T47D (cell line): Measurements from ENCODE around the gene AUTS2.

Experiments
- DNase-seq, 2 experiments: peaks; one replicate each; pipeline versions ENCODE4 v3.0.0 to v3.0.0-alpha.2; 2011 to 2012; ENCODE audit warnings: low read depth in 1 of 2, low spot score in 1 of 2
- JUND ChIP-seq: IDR thresholded peaks from 2 replicates; pipeline ENCODE4 v1.6.1; 2012; ENCODE audit warnings: low read depth
- in situ Hi-C: cut with HindIII; loops from 2 replicates; pipeline ENCODE4 v1.10.0; 2016; ENCODE audit warnings: low sequenced_read_pairs, low pct_unique_long_range_greater_than_20kb

Gene AUTS2

DNA sequence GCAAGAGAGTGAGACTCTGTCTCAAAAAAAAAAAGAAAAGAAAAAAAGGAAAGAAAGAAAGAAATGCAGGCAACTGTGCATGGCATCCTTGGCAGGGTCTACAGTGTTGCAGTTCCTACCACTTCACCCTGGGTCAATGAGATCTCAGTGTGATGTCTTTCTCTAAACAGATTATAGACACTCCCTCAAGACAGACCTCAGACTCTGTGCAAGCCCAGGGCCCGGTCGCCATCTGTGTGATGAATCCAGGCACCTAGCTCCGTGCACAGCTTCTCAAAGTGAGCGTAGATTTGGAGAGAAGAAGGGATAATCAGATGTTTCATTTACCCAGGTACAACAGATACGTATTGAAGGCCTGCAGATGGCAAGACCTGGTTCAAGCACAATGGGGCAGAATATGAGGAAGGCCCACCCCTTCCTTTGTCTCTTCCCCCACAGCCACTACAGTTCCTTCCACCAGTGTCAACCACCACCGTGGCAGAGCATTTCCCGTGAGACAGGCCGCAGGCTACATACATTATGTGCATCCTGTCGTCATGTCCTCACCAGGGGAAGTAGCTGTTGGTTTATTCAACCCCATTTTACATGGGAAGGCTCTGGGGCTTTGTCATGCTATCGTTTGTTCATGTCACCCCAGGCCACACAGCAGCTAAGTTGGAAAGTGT lies 1062.0 kb downstream of the AUTS2 start:
- DNase-seq = no peak
- TF ChIP-seq JUND = no peak
- in situ Hi-C loops = no loop called here

DNA sequence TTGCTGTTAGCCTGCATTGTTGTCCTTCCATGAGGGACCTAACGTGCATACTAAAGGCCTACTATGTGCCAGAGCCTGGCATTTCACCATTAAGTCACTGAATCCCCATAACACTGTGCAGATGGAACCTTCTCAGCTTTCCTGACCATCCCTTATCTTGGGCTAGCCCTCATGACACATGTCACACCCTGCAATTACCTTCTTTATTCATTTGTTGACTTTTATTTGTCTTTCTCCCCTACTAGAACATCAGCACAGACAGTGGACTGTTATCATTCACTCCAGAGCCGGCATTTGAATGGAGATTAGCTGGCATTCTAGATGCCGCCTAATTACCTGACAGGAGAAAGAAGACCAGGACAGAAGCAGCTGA lies 1062.5 kb downstream of the AUTS2 start:
- no peak for DNase-seq
- no peak for TF ChIP-seq JUND
- in situ Hi-C loops = no loop called here

DNA sequence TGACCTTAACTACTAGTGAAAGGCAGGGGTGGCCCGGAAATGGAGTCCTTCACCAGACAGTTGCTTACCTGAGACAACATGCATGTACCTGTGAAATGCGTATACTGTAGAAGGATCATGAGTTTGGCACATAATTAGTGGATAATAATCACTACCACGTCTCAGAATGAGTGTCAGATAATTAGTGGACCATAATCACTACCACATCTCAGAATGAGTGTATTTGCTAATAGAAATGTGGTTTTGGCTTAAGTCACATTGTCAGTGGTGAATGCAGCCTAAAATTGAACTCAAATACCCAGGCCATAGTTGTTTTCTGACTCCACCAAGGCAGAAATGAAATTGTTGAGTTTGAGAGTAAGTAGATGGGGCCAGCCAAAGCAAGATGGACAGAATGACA lies 1065.4 kb downstream of the AUTS2 start:
- DNase-seq = no peak
- no peak for TF ChIP-seq JUND
- in situ Hi-C loops = no loop called here

DNA sequence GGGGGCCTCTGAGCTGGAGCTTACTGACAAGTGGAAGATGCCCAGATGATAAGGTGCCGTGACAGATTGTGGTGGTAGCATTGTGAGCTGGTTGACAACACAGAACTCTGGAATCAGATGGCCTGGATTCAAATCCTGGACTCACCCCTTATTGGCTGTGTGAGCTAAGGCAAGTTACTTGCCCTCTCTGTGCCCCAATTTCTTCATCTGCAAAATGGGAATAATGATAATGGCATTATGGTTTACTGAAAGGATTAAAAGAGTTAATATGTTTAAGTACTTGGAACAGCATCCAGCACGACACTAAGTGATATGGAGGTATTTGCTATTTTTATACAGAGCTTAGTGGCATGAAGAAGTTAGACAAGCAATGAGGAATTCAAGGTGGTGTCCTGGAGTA lies 1067.7 kb downstream of the AUTS2 start:
- no peak for DNase-seq
- in situ Hi-C loops = no loop called here
- TF ChIP-seq JUND = no peak

DNA sequence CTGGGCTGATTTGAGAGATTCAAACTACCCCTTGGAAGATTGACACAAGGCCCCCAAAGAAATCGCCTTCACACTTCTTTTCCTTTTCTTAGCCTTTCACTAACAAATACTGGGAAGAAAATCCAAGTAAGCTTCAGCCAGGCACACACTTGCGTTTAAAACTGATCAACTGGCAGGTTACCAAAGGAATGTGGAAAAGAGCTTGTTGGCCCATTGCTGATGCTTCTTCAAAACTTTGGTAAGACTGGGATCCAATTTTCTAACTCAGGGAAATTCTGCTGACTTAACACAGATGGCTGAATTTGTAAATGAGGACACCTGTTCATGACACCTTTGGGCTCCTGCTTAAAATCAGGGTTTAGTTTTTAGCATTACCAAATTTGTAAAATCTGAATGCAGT lies 1069.1 kb downstream of the AUTS2 start:
- no peak for TF ChIP-seq JUND
- DNase-seq = no peak
- in situ Hi-C loops = no loop called here

DNA sequence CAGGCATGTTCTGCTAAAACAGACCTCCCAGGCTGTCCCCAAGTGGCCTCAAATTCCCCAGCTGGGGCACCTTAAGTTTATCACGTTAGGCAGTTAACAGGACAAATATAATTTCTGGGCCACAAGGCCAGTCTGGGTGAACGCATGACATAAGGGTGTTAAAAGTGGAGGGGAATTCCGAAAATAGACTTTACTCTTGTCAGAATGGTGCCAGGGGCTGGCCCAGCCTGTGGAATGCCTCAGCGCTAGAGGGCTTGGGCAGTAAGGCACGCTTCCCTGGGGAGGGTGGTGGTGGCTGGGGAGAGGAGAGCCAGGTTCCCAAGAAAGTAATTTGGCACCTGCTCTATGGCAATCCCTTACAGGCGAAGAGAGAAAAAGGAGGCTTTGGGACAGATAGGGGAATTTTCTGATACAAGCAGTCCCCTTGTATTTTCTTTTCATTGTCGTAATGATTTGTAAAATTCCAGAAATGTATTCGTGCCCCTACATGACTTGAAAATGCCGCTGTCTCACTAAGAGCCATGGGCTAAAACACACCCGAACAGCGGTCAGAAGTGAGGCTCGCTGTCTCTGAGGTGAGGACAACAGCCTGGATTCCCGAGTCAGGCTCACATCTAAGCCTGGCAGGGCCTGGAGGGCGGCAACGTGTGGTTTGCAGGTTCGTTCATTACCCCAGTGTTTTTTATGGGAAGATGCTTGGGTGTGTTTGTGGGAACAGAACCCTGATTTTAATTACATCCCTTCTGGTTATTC lies 1070.5 kb downstream of the AUTS2 start:
- no peak for DNase-seq
- in situ Hi-C loops = no loop called here
- no peak for TF ChIP-seq JUND

DNA sequence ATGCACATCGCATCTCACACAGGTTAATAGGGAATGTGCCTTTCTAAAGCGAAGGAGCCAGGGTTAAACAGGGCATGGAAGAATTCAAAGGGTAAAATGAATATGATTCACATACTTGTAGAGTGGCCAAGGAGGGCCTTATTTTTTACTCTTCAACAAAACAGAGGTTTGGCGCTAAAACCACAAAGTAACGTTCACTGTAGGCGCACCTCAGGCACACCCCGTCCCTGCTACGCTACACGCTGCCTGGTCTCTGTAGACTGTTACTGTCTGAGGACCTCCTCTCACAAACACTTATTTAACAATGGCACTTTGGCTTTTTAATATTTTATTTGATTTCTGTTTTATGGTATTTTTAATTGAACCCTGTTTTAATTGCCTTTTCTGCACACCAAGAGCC lies 1071.6 kb downstream of the AUTS2 start:
- no peak for DNase-seq
- in situ Hi-C loops = no loop called here
- TF ChIP-seq JUND = no peak

DNA sequence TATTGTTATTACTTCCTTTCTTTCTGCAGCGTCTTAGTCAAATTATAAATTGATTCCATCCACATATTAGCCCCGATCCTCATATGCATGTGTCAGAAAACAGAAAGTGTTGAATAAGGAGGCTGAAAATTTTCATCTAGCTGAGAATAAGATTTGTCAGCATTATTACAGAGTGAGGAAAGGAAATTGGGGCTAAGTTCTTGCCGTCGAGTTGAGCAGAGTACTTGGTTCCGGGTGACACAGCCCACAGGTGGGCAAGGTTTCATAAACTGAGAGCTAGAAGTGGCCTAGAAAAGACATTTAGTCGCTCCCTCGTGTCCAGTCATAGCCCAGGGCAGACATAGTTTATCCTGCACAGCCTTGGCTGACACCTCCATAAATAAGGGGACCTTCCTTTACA lies 1072.0 kb downstream of the AUTS2 start:
- TF ChIP-seq JUND = no peak
- in situ Hi-C loops = no loop called here

DNA sequence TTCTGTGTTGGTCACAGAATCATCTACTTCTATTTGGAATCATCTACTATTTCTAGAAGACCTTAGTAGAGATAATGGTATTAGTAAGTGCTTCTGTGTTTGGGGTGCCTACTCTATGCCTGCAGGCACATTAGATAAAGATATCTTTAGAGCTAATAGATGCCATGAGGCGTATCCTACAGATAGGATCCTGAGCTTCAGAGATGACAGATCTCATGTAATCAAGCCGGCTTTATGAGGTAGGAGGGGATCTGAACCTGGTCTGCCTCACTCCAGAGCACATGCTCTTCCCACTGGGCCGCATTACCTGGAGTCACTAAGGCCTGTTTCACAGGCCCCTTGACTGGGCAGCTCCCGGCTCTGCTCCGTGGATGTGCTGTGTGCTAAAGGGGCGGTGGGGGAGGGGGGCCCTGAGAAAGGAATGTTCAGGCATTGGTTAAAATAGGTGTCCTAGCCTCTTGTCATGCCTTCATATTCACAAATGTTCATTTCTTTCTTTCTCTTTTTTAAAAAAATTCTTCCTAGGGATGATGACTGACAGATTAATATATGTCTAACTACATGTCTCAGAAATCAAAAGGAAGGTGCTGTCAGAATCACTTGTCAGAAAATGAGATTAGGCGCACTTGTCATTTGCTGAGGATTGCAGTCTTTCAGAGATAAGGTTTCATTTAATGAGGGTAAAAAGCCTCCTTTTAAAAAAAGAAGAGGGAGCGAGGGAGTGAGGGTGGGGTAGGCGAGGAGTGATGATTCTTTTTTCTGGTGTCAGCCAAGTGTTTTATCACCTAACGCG lies 1075.7 kb downstream of the AUTS2 start:
- in situ Hi-C loops = no loop called here
- TF ChIP-seq JUND = no peak
- no peak for DNase-seq

More for the DNA sequence above, 1072.0 kb downstream of the AUTS2 start:
- DNase-seq = no peak

DNA sequence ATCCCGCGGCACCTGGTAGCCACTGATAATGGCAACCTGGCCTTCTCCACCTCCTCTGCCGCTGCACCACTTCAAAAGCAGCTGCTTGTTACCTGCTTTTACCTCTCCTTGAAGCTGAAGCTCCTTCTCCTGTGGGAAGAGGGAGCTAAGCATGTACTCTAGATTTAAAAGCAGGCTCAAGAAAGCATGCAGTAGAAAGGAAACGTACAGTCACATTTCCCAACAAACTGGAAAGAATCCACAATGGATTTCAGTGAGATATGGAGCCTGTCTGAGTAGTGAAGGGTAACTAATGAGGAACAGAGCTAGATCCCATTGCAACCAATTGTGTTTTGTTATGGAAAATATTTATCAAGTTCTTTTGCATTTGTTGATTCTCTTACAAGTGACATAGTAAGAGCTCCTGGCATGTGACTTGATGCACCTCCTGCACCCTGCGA lies 1076.3 kb downstream of the AUTS2 start:
- DNase-seq = no peak
- no peak for TF ChIP-seq JUND
- in situ Hi-C loops = no loop called here

DNA sequence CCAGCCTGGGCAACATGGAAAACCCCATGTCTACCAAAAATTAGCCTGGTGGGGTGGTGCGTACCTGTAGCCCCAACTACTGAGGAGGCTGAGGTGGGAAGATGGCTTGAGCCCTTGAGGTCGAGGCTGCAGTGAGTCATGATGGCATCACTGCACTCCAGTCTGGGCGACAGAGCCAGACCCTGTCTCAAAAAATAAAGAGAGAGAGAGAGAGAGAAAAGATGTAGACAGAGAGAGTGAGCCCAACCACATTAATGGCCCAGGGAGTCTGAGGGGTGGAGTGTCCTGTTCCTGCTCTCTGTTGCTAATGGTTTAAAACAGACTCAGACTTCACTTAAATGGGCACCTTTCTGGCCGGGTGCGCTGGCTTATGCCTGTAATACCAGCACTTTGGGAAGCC lies 1078.0 kb downstream of the AUTS2 start:
- in situ Hi-C loops = no loop called here
- DNase-seq = no peak

DNA sequence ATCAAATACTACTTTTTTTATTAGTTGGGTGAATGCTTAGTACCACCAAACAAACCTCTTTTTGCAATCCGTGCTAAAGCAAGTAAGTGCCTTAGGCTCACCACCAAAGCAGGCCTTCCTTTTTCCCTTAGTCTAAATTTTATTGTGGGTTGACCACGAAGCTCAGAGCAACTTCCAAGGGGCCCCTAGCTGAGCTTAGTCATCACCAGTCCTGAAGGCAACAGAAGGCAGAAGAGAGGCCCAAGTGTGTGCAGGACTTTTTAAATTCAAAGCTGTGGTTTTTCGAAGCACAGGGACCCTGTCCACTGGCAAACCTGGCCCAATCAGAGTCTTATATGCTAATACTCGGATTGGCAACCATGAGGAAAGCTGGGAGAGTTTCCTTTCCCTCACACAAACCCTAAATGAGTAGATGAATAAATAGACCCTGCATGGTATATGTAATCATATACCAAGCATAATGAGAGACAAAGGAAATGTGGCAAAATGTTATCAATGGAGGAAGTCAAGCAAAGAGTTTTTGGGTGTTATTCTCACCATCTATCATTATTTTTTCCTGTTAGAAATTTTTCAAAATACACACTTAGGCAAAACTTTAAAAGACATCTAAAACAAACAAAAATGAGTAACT lies 1080.5 kb downstream of the AUTS2 start:
- no peak for TF ChIP-seq JUND
- no peak for DNase-seq
- in situ Hi-C loops = no loop called here

More for the DNA sequence above, 1078.0 kb downstream of the AUTS2 start:
- TF ChIP-seq JUND = no peak

DNA sequence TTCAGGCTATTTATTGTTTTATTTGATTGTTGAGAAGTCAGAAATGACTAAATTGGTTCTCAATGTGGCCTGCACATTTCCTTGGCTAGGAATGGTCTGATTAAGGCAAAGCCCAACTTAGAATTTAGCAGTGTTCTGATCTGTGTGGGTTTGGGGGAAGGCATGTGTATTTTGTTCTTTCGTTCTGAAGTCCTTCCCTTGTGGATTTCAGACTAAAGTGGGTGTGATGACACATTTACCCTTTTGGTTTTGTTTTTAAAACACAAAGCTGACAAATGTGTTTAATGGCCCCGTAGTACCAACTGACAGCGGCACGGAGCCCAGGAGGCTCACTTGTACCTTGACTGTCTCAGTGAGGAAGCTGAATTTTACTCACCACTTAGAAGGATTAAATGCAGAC lies 1081.4 kb downstream of the AUTS2 start:
- DNase-seq = no peak
- in situ Hi-C loops = no loop called here
- TF ChIP-seq JUND = no peak
